Choroid plexus epithelial cell (primary cell): ENCODE results near the gene GIMAP7.
"Not testable (repeated sequence)": the region's sequence is repeated elsewhere in the genome, so short reads cannot be mapped to it uniquely, and the experiment has no call there.

ENCODE experiments used
- DNase-seq: peaks from one replicate; pipeline ENCODE4 v3.0.0-alpha.2; 2010; ENCODE audit warnings: low read depth
- H3K4me3 ChIP-seq: 2 replicates; pipeline ENCODE4 v1.5.1; 2011; ENCODE audit warnings: low read depth, mild to moderate bottlenecking, control low read depth, low read length, moderate library complexity
- TF ChIP-seq, protein P1 (sequence below): conservative IDR thresholded peaks from 2 replicates; pipeline ENCODE4 v1.5.1; 2011; ENCODE audit warnings: low read depth, mild to moderate bottlenecking, control low read depth, inconsistent platforms, low read length, moderate library complexity

The GIMAP7 gene

DNA sequence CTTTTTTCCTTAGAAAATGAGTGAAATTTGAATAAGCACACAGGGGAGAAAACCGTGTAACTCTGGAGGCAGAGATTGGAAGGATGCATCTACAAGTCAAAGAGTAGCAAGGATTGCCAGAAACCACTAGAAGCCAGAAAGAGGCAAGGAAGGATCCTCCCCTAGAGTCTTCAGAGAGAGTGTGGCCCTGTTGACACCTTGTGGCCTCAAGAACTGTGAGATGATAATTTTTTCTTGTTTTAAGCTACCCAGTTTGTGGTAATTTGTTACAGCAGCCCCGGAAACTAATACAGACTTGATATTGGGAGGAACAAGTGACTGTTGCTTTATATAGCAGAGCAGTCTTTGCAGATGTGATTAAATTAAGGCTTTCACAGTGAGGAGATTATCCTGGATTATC is 3.6 kb upstream of the GIMAP7 start:
- H3K4me3 ChIP-seq, result no peak overlapping the region
- TF ChIP-seq, protein P1, sequence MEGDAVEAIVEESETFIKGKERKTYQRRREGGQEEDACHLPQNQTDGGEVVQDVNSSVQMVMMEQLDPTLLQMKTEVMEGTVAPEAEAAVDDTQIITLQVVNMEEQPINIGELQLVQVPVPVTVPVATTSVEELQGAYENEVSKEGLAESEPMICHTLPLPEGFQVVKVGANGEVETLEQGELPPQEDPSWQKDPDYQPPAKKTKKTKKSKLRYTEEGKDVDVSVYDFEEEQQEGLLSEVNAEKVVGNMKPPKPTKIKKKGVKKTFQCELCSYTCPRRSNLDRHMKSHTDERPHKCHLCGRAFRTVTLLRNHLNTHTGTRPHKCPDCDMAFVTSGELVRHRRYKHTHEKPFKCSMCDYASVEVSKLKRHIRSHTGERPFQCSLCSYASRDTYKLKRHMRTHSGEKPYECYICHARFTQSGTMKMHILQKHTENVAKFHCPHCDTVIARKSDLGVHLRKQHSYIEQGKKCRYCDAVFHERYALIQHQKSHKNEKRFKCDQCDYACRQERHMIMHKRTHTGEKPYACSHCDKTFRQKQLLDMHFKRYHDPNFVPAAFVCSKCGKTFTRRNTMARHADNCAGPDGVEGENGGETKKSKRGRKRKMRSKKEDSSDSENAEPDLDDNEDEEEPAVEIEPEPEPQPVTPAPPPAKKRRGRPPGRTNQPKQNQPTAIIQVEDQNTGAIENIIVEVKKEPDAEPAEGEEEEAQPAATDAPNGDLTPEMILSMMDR, result no peak

DNA sequence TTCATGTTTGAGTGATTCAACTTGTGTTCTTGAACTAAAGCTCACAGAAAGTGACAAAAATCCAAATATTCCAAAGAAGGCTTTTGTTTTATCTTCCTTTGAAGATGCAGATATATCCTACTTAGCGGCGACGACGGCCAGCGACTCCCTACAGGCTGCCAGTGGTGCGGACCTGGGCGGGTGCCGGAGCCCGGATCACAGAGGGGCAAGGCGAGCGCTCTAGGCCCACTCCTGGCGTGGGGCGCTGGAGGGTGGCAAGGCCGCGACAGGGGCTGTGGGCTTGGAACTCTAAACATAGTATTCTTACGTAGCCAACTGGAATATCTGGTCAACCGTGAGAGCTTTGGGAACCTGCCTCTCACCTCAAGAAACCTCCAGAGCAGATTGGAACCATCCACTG is 914 bp upstream of the GIMAP7 start:
- H3K4me3 ChIP-seq, result no peak overlapping the region
- no peak for DNase-seq
- TF ChIP-seq, protein P1, result no peak

More for the DNA sequence above, 3.6 kb upstream of the GIMAP7 start:
- no peak for DNase-seq

DNA sequence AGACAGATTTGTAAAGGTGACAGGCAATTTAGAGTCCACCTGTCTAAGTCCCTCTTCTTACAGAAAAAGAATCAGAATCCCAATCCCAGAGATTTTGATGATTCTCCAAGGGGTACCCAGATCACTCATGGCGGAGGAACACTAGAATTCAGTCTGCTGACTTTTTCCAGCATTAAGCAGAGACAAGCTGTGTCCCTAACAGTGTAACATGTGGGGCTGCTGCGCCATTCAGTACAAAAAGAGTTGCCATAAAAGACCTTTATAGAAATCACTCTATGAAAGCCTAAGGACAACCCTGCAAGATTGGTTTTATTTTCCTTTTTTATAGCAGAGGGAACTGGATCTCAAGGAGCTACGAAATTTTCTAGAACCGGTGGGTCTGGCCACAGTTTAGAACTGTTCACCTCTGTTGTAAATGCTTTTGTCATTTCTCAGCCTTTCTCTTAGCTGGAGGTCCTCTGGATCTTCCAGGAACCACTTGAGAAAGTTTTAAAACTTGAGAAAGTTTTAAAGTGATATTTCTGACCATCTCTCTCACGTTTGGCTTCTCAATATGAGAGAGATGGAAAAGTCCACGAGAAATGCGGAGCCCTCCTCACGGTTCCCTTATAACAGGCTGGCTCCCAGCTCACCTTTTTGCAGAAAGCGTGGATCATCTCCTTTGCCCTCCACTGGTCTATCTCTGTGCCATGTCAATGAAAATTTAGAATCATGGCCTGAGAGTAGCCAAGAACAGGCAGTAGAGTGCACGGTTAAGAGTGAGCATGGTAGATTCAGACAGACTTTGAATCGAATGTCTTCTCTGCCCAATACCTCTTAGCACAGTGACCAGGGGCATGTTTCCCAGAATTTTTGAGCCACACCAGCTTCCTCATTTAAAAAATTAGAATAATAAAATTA is 826 bp downstream of the GIMAP7 start:
- TF ChIP-seq, protein P1, result no peak
- no peak for DNase-seq
- no peak overlapping the region for H3K4me3 ChIP-seq

DNA sequence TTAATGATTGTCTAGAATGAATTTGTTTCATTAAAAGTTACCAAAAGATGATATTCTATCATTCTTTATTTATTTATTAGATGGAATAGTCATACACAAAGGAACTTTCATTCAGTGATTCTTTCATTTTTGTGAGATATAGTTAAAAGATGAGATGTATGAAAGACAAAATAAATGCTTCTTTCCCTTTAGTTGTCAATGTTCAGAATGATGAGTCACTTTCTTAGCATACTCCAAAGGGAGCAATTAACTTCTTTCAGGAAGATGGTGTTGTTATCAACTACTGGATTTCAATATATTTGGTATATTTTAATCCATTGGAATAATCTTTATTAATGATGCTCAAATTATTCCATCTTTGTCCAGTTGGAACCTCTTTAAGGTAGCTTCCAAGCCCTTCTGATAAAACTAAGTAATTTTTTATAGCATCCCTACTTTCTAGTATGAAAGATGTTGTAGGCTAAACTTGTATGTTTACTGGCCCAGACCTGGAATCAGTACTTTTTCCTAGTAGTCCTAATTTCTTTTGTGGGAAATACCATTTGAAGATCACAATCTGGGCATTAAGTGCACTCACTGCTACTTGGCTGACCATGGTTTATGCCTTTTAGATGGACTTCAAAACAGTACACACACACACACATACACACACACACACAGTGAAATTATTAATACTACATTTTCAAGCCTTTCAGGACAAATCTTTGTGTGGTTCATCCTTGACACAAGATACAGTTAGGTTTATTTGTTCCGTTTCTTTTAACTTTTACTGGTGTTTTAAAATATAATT is 2.5 kb downstream of the GIMAP7 start:
- TF ChIP-seq, protein P1, result no peak
- no peak overlapping the region for H3K4me3 ChIP-seq
- no peak for DNase-seq

DNA sequence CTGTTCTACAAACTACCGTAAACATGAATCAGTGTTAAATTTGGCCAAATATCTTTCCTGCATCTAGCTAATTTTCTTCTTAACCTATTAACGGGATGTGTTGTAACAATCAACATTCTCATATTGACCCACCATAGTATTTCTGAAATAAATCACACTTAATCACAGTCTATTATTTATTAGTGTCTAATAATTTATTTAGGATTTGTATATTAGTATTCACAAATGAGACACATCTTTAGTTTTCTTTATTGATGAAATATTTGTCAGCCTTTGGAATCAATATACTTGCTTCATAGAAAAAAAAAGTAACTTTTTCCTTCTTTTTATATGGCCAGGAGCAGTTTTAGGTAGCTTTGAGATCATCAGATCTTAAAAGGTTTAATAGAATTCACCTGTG is 4.6 kb downstream of the GIMAP7 start:
- DNase-seq, result no peak
- H3K4me3 ChIP-seq, result no peak overlapping the region
- TF ChIP-seq, protein P1, result no peak

DNA sequence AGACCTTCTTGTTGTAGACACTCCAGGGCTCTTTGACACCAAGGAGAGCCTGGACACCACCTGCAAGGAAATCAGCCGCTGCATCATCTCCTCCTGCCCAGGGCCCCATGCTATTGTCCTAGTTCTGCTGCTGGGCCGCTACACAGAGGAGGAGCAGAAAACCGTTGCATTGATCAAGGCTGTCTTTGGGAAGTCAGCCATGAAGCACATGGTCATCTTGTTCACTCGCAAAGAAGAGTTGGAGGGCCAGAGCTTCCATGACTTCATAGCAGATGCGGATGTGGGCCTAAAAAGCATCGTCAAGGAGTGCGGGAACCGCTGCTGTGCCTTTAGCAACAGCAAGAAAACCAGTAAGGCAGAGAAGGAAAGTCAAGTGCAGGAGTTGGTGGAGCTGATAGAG is 5.5 kb downstream of the GIMAP7 start:
- DNase-seq, result no peak
- TF ChIP-seq, protein P1, result no peak
- no peak overlapping the region for H3K4me3 ChIP-seq

DNA sequence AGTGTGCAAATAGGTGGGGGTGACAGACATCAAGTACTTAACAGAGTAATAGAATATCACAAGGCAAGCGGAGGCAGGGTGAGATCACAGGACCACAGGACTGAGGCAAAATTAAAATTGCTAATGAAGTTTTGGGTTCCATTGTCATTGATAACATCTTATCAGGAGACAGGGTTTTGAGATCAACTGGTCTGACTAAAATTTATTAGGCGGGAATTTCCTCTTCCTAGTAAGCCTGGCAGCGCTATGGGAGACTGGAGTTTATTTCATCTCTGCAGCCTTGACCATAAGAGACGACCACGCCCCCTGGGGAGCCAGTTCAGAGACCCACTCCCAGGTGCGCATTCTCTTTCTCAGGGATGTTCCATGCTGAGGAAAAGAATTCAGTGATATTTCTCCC is 8.3 kb downstream of the GIMAP7 start:
- not testable (repeated sequence) for H3K4me3 ChIP-seq, DNase-seq
